Vagina (tissue), 2 donors: ENCODE data around the gene HDDC3.

Experiments used
- CTCF ChIP-seq, 3 experiments: fragments of 450-650 bp in 2 of 3; fragments of 200-600 bp in 1 of 3; sonication (generic) in 1 of 3; IDR thresholded peaks; one replicate each; pipeline ENCODE4 v1.5.1; 2017 to 2019; ENCODE audit warnings: antibody characterized with exemption in 3 of 3, mild to moderate bottlenecking in 2 of 3, moderate library complexity in 2 of 3
- POLR2A ChIP-seq, 2 donors: fragments of 450-650 bp; IDR thresholded peaks; one replicate each; pipeline ENCODE4 v1.6.1; 2017; ENCODE audit warnings: antibody characterized with exemption in 2 of 2, mild to moderate bottlenecking in 2 of 2, moderate library complexity in 2 of 2
- POLR2AphosphoS5 ChIP-seq, 2 donors: sonication (generic); formaldehyde crosslinking; IDR thresholded peaks; one replicate each; pipeline ENCODE4 v1.9.0; 2017; ENCODE audit warnings: antibody characterized with exemption in 2 of 2, mild to moderate bottlenecking in 2 of 2, low read depth in 1 of 2; ENCODE audit not compliant: insufficient read depth in 1 of 2

DNA sequence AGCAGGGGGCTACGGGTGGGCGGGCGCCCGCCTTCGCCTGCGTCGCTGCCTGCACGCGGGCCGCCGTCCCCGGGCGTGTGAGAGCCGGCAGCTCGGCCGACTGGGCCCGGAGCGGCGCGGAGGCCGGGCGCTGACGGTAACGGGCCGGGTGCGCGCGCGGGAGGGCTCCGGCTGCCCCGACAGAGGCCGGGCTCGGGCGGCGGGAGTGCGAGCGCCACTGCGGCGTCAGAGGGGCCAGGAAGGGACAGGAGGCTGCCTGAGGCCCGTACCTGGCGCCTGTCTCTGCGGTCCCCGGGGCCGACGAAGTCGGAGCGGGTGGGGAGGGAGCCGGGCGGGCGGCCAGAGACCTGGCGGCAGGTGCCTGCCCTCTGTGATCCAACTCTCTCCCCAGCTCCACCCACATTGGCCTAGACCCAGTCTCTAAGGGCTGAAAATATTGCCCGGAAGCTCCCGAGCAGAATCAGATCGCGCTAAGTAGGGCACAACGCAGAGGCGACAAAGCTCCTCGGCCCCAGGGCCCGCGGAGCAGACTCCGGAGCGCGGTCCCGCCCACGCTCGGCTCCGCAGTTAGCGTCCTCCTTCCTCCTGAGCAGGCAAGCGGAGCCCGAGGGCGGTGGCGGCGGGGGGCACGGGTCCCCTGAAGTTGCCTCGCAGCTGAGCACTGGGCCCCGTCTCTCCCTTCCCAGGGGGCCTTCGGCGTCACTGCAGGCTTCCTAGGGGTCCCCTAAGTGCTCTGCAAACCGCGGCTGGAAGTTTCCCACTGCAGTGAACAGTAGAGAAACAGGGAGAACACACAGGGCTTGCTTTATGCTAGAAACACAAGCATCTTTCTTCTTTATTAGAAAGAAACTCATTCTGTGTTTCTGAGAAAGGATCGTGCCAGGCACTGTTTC lies 29.3 kb downstream of the HDDC3 start, which contains the start of gene MAN2A2:
- no peak for TF ChIP-seq CTCF (IDR thresholded peaks at IDR 0.05)
- no peak for TF ChIP-seq POLR2A (IDR thresholded peaks at IDR 0.05)
- peak in 1 of 2 donors; percentile 42 for TF ChIP-seq POLR2AphosphoS5 (IDR thresholded peaks at IDR 0.05; ENCODE audit: insufficient read depth in 1 of 2, low read depth in 1 of 2)
